ENCODE results near the gene ADGRL3.

ADGRL3 gene

GRCh38 chr4:61514991-61515390 lies 314.9 kb downstream of the ADGRL3 start:
- Histone ChIP-seq H2AFZ (ENCODE audit: low read depth) (no peak overlapping the region), H3K27ac (no peak overlapping the region), H3K27me3 (ENCODE audit: insufficient read depth, low read depth) (no peaks in the 10 kb centered on the region), H3K4me2 (no peak overlapping the region), H4K20me1 (ENCODE audit: insufficient read depth) (no peaks in the 10 kb centered on the region), H3K4me1 (ENCODE audit: low read depth, poor library complexity, severe bottlenecking) (no peaks in the 10 kb centered on the region), H3K4me3 (IDR thresholded peaks at IDR 0.05; ENCODE audit: insufficient read depth, low read depth, low read length) (no peak overlapping the region), H3K36me3 (ENCODE audit: insufficient read depth) (no peaks in the 10 kb centered on the region), H3K9ac (no peak overlapping the region), H3K79me2 (ENCODE audit: insufficient read depth, low read depth) (no peaks in the 10 kb centered on the region)
- TF ChIP-seq CTCF (conservative IDR thresholded peaks at IDR 0.05; ENCODE audit: low read depth, low read length) = no peak

DNA sequence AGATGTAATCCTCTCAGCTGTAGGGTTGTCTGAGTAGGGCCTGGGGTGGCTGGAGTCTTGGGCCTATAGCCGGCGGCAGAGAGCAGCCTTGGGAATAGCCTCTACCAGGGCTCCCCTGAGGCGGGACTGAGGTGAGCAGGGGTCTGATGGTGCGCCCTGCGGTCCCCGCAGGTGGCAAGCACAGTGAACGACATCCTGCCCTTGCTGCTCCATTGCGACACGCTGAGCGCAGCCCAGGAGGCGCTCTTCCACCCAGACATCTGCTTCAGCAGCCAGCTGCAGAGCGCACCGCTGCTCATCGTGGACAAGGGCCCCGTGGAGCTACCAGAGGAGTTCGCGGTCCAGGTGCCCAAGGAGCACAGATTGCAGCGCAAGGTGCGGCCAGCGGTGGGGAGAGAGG lies 317.0 kb downstream of the ADGRL3 start:
- Histone ChIP-seq H3K9ac (no peak overlapping the region), H3K27me3 (ENCODE audit: insufficient read depth, low read depth) (no peaks in the 10 kb centered on the region), H3K27ac (no peak overlapping the region), H2AFZ (ENCODE audit: low read depth) (no peak overlapping the region), H3K4me1 (ENCODE audit: low read depth, poor library complexity, severe bottlenecking) (no peaks in the 10 kb centered on the region), H4K20me1 (ENCODE audit: insufficient read depth) (no peaks in the 10 kb centered on the region), H3K4me2 (no peak overlapping the region), H3K4me3 (IDR thresholded peaks at IDR 0.05; ENCODE audit: insufficient read depth, low read depth, low read length) (no peak overlapping the region), H3K79me2 (ENCODE audit: insufficient read depth, low read depth) (no peaks in the 10 kb centered on the region), H3K36me3 (ENCODE audit: insufficient read depth) (no peaks in the 10 kb centered on the region)
- no peak for TF ChIP-seq CTCF (conservative IDR thresholded peaks at IDR 0.05; ENCODE audit: low read depth, low read length)

DNA sequence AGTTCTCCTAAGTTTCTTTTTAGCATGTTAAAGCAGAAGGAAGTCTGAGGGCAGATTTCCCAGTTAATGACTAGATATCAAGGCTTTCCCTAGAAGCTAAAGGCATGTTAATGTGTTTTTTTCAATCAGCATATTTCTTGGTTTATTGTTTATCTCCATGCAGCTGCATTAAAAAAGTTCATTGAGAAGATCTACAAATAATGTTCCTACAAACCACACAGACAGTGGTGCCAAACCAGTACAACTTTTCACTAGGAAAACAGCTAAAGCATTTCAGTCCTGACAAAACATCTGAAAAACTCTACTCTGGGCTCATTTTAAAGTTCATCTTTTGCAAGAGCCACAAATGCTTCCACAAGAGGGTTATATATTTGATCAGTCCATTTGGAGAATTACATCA lies 320.0 kb downstream of the ADGRL3 start:
- no peak for TF ChIP-seq CTCF (conservative IDR thresholded peaks at IDR 0.05; ENCODE audit: low read depth, low read length)
- H3K9ac ChIP-seq = no peak overlapping the region

DNA sequence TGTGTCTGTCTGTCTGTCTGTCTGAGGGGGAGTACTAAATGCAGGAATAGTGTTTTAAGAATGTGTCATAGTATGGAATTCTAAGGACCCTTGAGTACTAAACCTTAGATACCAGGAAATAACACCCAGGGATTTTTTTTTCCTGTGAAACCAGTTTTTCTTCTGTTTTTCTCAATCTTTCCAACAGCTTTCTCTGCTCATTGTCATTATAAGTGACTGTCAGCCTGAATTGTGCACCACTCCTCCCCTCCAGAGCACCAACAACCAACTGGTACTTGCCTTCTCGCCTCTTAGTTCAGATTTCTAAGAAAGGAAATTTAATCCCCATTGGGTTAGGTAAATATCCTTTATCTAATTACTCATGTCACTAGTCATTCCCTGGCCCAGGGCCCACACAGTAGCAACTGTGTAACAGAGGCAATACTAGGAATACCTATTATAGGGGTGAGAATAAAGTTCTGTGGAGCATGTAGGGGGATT lies 320.6 kb downstream of the ADGRL3 start:
- Histone ChIP-seq H3K79me2 (ENCODE audit: insufficient read depth, low read depth) (no peaks in the 10 kb centered on the region), H3K4me2 (no peak overlapping the region), H3K4me3 (IDR thresholded peaks at IDR 0.05; ENCODE audit: insufficient read depth, low read depth, low read length) (no peak overlapping the region), H3K9ac (no peak overlapping the region), H2AFZ (ENCODE audit: low read depth) (no peak overlapping the region), H4K20me1 (ENCODE audit: insufficient read depth) (no peaks in the 10 kb centered on the region), H3K27me3 (ENCODE audit: insufficient read depth, low read depth) (no peaks in the 10 kb centered on the region), H3K4me1 (ENCODE audit: low read depth, poor library complexity, severe bottlenecking) (no peaks in the 10 kb centered on the region), H3K36me3 (ENCODE audit: insufficient read depth) (no peaks in the 10 kb centered on the region), H3K27ac (no peak overlapping the region)
- no peak for TF ChIP-seq CTCF (conservative IDR thresholded peaks at IDR 0.05; ENCODE audit: low read depth, low read length)

More for the DNA sequence above, 320.0 kb downstream of the ADGRL3 start:
- Histone ChIP-seq H3K36me3 (ENCODE audit: insufficient read depth) (no peaks in the 10 kb centered on the region), H3K27ac (no peak overlapping the region), H4K20me1 (ENCODE audit: insufficient read depth) (no peaks in the 10 kb centered on the region), H3K4me3 (IDR thresholded peaks at IDR 0.05; ENCODE audit: insufficient read depth, low read depth, low read length) (no peak overlapping the region), H3K79me2 (ENCODE audit: insufficient read depth, low read depth) (no peaks in the 10 kb centered on the region), H3K27me3 (ENCODE audit: insufficient read depth, low read depth) (no peaks in the 10 kb centered on the region), H2AFZ (ENCODE audit: low read depth) (no peak overlapping the region), H3K4me1 (ENCODE audit: low read depth, poor library complexity, severe bottlenecking) (no peaks in the 10 kb centered on the region), H3K4me2 (no peak overlapping the region)
